SIG-M5 treated with dmso at 0.1 percent for 504 hours (cell line): ENCODE measurements around the gene RBFOX2.
"Not testable (repeated sequence)": the region's sequence is repeated elsewhere in the genome, so short reads cannot be mapped to it uniquely, and the experiment has no call there.

Source experiments
- DNase-seq: peaks from one replicate; lab custom pipeline; 2025; ENCODE audit not compliant: unreplicated experiment; lab: John Stamatoyannopoulos, UW

RBFOX2 gene

DNA sequence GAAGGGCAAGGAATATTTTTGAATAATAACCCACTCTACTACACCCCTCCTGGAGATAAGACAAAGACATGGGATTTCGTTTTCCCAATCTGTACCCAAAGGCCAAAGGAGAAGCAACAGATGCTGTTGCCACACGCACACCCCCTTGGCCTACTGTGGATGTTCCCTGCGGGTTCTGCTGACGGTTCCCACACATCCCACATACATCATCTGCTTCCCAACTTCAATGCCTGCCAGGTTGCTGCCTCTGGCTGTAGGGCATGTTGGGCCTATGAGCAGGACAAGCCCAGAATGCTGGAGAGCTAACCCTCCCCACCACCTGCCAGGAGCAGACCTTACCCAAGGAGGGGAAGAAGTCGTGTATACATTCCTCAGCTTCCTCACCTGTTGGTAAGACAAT, 13.6 kb upstream of the RBFOX2 start:
- DNase-seq, result no peak

DNA sequence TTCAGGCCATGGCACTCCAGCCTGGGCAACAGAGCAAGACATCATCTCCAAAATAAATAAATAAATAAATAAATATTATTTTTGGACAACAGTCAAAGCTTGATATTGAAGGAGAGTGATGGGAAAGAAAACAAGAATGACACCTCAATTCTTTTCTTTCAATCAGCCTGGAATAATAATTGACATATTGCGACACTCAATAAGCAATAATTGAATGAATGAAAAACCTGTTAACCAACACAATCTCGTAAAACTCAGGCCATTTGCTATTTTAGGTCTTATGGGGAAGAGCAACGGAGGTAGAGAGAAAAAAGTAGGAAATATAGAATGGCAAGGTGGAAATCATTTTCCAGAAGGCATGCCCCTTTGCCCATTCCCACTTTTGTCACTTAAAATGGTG, 10.5 kb upstream of the RBFOX2 start:
- DNase-seq, result no peak

DNA sequence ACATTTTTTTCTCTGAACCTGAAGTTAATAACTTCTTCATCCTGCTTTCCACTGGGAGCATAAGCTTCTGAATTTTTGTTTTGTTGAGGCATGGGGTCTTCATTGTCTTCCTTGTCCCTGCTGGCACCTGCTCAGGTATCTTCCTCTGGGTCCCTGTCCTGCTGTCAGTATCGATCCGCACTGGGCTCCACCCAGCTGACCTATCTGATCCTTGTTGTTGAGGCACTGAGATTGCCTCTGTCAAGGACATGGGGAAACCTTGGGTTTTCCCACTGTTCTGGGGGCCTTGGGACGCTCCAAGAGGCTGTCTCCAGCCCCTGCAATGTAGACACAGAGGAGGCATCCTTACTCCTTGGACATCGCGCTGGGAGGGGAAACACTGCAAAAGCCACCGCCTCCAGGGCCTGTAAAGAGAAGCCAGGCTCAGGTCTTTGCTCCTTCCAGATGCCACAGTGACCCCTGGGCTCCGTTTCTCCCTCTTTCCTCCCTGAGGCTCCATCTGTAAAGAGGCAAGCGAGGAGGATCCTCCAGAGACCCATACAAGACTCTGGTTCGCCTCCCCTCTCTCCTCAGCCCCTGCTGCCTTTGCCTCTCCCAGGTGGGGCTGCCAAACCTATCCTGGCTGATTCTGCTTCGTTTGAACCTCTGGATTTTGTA, 8.6 kb upstream of the RBFOX2 start:
- DNase-seq, result no peak

DNA sequence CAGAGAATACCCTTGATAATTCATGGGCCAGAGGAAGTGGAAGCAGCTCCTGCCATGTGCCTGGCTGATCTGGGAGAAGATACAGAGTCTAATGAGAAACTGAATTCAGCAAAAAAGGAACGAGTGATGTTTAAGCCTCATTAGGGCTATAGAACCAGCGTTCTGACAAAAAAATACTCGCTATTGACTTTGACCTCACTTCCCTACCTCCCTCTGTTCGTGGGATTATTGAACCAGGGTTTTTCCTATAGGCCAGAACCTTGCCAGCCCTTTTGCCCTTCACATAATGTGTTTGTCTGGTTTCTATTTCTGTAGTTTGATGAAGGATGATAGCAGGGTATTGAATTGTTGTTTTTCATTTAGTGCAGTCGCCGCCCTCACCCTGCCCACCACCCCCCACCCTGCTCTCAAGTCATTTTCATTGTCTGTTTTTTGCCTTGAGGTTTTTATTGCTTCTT, 7.6 kb upstream of the RBFOX2 start:
- DNase-seq, result no peak

DNA sequence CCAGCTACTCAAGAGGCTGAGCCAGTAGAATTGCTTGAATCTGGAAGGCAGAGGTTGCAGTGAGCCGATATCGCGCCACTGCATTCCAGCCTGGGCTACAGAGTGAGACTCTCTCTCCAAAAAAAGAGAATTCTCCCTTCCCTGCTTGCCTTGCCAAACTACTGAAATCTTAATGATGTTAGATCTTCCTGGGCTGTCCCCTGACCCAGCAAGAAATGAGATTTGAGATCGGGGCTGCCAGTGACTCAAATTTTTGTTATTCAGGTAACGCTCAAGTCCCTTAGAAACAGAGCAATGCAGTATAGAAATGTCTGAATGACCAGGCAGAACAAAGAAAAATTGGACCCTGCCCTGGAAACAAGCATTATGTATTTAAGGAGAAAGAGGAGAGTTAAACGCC, 4.0 kb upstream of the RBFOX2 start:
- no peak for DNase-seq

DNA sequence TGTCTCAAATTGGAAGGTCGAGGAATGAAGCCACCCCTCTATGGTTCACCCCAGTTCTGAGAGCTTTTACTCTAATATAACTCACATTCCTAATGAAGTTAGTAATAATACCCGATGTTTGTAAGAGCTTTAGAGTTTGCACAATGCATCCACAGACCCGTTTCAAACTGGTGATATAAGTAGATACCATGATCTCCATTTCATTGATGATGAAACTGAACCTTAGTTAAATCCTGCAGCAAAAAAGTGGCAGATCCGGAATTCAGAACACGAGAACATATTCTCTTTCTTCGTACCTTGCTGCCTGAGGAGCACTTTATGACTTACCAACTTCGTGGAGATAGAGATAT, 757 bp upstream of the RBFOX2 start:
- no peak for DNase-seq

DNA sequence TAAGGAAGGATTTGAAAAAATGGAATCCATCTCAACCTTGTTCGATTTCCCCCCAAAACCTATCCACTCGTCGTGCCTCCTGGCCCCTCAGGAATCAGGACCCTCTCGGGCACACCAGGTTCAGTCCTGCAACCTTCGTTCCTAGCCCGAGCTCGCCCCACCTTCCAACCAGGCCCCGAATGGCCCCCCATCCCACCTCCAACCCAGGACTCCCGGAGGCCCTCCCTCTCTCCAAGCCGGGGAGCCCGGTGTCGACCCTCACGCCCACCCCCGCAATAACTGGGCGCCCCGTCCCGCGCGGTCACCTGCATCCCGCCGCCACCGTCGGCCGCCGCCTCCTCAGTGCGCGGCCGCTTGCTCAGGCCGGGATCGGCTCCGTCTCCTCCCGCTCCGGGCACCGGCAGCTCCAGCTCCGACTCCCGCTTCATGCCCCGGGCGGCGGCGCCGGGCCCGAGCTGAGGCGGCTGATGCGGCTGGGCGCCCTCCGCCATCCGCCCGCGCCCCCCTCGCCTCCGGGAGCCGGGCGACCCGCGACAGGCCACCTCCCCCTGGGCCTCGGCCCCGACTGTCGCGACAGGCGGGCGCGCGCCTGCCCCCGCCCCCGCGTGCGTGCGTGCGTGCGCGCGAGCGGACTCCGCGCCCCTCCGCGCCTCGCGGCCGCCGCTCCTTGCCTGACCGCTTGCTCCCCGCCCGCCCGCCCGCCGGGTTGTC, 534 bp downstream of the RBFOX2 start:
- no peak for DNase-seq

DNA sequence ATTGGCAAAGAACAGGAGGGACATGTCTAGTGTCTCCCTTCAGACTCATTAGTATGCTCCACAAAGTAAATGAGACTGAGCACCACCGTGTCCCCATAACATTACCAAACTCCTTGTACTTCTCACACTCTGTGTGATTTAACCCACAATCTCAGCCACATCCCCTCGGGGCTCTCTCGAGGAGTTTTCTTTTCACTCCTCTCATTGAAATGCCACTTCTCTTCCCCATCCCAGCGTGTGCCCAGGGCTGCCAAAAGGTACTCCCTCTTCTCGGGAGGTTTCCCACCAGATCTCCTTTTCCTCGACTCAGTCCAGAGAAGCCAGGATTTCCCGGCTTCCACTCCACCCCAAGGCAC, 1.1 kb downstream of the RBFOX2 start:
- no peak for DNase-seq

DNA sequence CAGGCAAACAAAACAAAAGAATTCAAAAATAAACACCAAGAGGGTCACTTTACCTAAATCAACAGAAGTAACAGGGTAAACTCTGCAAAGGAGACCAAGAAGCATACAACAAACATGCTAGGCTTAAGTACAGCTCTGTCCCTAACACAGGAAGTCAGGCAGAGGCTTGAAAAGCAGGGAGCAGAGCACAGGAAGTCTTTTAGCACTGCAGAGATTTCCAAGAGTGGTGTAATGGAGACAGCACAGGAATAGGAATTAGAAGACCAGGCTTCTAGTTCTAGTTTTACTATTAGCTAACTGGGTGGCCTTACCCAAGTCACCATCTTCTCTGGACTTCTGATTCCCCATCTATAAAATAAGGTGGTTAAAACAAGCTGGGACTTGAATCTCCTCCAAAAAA, 1.9 kb downstream of the RBFOX2 start:
- no peak for DNase-seq

DNA sequence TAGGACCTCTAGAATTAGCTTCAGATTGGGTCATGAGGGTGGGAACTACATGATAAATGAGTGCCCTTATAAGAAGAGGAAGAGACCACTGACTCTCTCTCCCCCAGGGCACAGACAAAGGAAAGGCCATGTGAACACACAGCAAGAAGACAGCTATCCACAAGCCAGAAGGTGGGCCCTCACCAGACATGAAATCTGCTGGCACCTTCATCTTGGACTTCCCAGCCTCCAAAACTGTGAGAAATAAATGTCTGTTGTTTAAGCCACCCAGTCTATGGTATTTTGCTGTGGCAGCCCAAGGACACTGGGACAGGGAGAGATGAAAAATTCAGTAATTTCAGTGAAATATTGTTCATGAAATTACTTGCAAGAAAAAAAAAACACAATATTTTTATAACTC, 5.9 kb downstream of the RBFOX2 start:
- no peak for DNase-seq

DNA sequence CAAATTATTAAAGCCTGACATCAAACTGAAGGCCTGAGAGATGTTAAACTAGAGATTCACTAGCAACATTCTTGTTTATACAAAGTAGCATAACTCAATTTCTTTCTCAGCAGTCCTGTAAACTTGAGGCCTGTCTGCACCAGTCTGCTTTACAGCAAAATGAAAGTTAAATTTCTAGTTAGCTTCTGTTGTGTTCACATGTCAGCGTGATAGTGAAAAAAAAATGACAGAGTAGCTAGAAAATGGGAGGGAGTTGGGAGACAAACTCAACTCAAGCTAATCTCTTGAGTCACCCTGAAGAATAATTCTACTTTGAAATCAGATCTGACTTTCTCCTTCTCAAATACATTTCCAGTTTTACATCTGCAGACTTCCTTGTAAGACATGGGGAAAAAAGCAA, 6.5 kb downstream of the RBFOX2 start:
- DNase-seq, result no peak

DNA sequence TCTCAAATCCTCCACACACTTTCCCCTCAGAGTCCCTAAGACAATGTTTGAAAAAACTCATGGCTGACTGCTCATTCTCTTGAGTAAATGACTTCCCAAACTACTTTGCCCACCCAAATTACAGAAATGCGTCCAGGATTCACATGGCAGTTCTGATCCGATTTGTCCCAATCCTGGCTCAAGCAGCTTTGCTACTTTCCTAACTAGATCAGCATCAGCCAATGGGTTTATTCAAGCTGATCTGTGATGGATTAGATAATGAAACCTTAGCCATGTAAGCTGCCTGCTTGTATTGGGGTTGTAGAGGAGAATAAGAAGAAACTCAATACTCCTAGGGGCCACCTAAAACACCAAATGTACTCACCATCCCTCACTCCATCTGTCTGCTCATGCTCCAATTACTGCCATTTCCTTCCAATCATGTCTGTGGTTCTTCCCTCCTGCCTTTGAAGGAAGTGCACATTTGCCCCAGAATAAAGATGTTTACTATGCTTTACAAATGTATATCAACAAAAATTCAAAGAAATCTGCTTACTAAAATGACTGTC, 6.9 kb downstream of the RBFOX2 start:
- no peak for DNase-seq

DNA sequence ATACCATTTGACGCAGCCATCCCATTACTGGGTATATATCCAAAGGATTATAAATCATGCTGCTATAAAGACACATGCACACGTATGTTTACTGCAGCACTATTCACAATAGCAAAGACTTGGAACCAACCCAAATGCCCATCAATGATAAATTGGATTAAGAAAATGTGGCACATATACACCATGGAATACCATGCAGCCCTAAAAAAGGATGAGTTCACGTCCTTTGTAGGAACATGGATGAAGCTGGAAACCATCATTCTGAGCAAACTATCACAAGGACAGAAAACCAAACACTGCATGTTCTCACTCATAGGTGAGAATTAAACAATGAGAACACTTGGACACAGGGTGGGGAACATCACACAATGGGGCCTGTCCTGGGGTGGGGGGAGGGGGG, 7.8 kb downstream of the RBFOX2 start:
- DNase-seq, result not testable (repeated sequence)

DNA sequence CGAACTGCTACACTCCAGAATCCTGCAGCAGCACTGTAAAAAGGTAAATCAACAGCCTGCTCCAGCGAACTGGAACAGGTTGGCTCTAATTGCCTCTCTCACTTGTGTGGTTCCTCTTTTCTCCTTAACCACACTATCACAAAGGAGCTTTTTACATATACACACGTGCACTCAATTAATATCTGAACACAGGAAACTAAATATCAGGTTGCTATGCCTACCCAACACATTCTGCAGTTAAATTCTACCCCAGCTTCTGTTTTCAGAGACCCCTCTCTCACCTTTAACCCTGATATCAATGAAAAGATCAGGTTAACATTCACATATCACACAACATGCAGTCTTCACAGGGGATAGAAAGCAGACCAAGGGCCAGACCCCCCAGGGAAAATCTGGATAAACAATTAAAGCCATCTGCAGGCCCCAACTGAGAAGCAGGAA, 11.0 kb downstream of the RBFOX2 start:
- DNase-seq, result no peak

DNA sequence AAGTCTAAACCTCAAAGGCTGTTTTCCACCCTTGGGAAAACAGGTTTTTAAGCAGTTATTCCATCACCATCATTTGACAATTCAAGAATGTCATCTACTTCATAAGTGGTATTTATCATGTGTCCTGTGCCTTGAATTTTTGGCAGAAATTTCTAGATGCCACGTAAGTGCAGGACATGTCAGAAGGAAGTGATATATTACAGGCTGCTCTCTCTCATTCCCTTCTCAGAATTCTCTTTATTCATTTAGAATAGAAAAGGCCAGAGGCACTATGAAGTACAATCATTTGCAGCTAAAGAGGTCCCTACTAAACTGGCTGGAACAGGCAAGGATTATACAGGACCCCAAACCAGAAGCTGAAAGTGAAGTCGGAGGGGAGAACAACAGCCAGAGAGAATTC, 11.9 kb downstream of the RBFOX2 start:
- DNase-seq, result no peak

DNA sequence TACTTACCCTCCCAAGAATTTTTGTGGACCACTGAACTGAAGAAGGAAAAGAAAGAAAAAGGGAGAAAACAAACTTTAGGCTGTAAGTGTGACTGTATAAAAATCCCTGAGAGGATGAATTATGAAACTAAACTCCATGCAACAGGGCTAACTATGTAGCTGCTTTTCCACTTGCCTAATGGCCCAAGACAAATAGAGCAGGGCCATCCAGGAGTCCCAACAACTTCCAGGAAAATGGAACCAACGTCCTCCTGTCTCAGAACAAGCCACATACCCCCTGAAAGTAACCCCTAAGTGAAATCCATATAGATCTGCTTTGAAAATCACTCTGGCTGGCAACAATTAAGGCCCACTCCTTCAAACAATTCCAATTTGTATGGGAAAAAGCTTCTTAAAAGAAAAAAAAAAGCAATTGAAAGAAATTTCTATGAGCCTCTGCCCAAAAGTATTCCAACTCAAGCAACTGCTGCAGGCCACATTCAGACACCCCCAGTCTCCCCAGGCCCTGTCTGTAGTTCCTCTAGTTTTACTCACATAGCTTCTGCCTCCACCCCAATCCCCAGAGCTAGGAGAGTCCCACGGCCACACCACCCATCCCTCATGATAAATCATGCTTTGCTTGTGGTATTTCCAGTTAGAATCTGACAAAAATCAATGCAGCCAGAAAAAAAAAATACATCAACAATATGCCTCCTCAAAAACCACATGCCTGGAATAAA, 12.7 kb downstream of the RBFOX2 start:
- no peak for DNase-seq

DNA sequence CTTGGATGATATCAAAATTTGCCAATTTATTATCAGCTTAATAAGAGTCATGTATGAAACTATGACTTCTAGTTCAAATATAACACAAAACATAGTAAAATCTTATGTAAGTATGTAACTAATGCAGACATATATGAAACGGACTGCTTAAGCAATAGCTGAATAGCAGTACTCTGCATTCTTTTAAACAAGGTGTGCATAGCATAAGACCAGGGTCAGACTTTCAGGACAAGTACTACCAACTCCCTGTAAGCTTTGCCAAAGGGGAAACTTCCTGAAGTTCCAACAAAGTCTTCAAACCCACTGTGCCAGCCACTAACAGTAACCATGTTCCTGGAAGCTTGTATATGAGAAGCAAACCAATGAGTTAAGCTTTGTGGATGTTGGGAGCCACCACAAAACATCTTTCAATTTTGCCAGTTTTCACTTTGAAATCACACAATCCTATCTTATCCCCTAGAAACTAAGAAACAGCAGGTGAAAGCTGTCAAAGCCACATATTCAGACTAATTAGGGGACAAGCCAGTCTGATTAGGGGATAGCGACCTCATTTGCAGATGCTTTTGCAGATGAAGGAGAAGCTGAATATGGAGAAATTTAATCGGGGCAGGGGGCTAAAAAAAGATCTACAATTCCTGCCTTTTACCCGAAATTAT, 13.3 kb downstream of the RBFOX2 start:
- no peak for DNase-seq

DNA sequence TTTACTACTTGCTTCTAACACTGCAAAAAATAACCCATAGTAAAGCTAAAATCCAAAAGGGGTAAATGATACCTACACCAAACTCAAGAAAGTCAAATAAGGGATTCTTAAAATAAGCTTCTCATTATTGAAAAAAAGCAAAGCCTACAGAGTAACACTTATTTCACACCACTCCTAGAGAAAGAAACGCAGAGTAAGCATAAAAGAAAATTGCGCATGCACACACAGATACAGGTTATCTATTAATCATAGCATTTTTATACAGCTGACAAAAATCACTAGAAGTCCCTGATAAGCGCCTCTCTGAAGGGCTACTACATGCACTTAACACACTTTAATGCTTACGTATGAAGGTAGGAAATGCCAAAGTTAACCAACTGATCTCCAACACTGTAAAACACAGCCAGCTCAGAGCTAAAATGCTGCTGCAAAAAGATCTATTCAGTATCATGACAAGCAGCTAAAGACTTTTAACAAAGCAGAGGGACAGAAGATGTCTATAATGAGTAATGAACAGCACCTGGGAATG, 14.0 kb downstream of the RBFOX2 start:
- no peak for DNase-seq

DNA sequence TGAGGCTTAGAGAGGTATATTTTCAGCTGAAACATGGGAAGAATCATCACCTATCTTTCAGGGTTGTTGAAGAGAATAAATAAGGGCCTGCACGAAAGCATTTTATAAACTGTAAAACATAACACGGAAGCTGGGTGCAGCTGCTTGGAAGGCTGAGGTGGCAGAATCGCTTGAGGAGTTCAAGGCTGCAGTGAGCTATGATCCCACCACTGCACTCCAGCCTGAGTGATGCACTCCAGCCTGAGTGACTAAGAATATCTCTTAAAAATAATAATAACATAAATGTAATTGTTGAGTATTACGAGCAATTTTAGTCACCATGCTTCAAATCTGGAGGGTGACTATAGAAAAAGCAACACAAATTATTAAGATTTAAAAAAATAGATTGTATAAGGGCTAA, 16.3 kb downstream of the RBFOX2 start:
- DNase-seq, result no peak

DNA sequence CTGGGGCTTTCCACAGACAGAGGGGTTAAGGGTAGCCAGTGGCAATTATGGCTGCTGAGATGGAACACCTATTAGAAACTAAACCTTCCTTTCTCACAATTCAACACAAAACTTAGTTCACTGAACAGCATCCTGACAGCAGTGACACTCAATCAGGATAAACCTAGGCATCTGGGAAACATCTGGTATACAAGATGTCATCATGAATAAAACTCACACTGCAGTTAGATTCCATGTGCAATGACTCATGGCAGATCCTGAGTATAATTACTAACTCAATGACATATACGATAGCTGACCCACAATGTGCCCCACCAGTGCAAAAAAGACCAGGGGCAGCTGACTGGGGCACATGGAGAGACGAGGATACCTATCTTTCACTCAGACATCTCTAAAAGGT, 17.7 kb downstream of the RBFOX2 start:
- no peak for DNase-seq

DNA sequence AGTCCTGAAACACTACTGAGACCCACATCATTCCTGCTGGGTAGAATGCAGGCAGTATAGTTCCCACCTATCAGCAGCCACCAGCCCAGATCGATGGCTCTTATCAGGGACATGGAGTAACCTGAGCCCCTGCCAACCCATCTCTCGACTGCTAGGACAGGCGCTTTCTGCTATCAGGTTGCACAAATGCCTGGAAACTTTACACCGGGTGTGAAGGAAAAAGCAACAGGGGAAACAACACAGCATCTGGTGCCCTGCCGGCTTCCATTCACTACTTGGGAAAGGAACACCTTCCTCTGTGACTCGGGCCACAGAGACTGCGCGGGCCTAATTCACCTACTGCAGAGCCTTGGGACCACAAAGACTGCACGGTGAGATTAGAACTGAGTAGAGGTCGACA, 18.5 kb downstream of the RBFOX2 start:
- no peak for DNase-seq
